C4-2B (cell line): ENCODE results near the gene SLC35F3.

Source experiments
- H3K27ac ChIP-seq: fragments of 450-650 bp; 2 replicates; pipeline ENCODE4 v1.5.1; 2017
- ZFX ChIP-seq: fragments of 450-650 bp; IDR thresholded peaks from 2 replicates; pipeline ENCODE4 v1.6.1; 2017
- TF ChIP-seq, protein P1 (sequence below): fragments of 450-650 bp; conservative IDR thresholded peaks from 2 replicates; pipeline ENCODE4 v1.5.1; 2017; ENCODE audit warnings: mild to moderate bottlenecking

SLC35F3 gene

DNA sequence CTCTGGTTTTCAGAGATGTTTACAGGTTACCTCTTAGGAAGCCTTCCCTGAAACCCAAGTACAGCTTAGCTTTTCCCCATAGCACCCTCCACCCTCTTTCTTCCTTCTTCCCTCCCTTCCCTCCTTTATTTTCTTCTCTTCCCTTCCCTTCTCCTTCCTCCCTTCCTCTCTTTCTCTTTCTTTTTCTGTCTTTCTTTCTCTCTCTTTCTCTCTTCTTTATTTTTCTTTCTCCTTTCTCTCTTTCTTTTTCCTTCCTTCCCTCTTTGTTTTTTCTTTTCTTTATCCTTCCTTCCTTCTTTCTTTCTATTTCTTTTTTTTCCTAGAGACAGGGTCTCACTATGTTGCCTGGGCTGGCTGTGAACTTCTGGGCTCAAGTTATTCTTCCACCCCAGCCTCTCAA, 231.6 kb downstream of the SLC35F3 start:
- TF ChIP-seq ZFX: no peak
- TF ChIP-seq, protein P1, sequence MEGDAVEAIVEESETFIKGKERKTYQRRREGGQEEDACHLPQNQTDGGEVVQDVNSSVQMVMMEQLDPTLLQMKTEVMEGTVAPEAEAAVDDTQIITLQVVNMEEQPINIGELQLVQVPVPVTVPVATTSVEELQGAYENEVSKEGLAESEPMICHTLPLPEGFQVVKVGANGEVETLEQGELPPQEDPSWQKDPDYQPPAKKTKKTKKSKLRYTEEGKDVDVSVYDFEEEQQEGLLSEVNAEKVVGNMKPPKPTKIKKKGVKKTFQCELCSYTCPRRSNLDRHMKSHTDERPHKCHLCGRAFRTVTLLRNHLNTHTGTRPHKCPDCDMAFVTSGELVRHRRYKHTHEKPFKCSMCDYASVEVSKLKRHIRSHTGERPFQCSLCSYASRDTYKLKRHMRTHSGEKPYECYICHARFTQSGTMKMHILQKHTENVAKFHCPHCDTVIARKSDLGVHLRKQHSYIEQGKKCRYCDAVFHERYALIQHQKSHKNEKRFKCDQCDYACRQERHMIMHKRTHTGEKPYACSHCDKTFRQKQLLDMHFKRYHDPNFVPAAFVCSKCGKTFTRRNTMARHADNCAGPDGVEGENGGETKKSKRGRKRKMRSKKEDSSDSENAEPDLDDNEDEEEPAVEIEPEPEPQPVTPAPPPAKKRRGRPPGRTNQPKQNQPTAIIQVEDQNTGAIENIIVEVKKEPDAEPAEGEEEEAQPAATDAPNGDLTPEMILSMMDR: no peak
- no peak overlapping the region for H3K27ac ChIP-seq

DNA sequence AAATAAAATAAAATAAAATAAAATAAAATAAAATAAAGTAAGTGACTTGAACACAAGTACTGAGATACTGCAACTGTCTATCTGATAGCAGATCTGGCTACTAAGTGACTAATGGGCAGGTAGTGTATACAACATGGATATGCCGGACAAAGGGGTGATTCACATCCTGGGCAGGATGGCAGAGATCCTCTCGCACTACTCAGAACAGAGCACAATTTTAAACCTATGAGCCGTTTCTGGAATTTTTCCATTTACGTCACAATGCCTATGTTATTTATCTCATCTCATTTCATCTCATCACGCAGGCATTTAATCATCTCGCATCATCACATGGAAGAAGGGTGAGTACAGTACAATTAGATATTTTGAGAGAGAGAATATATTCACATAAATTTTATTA, 235.5 kb downstream of the SLC35F3 start:
- TF ChIP-seq, protein P1: no peak
- TF ChIP-seq ZFX: no peak
- H3K27ac ChIP-seq: no peak overlapping the region

- TF ChIP-seq, protein P1: no peak
- no peak for TF ChIP-seq ZFX
Observed at GRCh38 chr1:234140388-234140787, 235.9 kb downstream of the SLC35F3 start.

DNA sequence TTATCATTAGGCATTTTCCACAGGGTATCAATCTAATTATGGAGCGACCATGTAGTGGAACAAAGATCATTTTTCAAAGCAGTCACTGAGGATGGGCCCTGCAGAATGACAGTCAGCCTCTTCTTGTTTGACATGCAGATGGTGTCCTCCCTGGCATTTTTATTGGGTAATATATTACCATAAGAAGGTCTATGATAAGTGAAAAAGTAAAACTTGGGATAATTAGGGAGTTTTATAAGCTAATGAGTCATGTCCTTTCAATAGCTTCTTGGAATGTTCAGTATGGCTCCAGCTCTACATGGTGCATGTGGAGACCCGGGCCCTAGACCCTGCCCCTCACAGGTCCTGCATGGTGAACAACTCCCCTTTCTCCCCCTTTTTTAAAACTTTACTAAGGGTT, 236.5 kb downstream of the SLC35F3 start:
- no peak overlapping the region for H3K27ac ChIP-seq
- TF ChIP-seq, protein P1: no peak
- TF ChIP-seq ZFX: no peak

More at GRCh38 chr1:234140388-234140787, 235.9 kb downstream of the SLC35F3 start:
- no peak overlapping the region for H3K27ac ChIP-seq

DNA sequence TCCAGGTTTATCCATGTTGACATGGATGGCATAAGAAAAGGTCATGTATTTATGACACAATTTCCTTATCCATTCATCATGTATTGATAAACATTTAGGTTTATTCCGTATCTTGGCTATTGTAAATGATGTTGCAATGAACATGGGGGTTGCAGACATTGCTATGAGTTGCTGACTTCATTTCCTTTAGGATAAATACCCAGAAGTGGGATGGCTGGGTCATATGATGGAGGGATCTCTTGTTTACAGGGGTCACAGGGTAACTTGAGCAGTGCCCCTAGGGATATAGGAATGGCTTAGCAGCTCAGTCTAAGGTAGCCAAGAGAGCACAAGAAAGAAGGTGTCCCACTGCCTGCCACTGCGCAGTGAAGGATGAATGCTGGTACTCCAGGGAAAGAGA, 239.2 kb downstream of the SLC35F3 start:
- H3K27ac ChIP-seq: no peak overlapping the region
- TF ChIP-seq ZFX: no peak
- TF ChIP-seq, protein P1: no peak

DNA sequence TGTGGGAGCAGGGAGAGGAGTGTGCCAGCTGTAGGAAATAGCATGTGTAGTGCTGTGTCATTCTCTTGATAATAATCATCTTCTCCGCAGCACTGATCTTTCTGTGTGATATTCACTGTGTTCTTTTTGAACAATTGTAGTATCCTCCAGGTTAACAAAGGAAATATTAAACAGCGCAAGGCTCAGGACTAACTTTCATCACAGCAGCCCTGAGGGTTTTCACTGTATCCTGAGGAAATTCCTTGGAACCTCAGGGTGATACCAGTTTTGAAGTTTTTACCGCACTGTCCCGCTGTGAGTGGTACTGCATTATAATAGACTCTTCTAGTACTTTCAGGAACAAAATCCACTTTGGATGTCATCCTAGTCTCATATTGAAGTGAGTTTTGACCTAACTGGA, 240.4 kb downstream of the SLC35F3 start:
- no peak overlapping the region for H3K27ac ChIP-seq
- no peak for TF ChIP-seq ZFX
- TF ChIP-seq, protein P1: no peak

DNA sequence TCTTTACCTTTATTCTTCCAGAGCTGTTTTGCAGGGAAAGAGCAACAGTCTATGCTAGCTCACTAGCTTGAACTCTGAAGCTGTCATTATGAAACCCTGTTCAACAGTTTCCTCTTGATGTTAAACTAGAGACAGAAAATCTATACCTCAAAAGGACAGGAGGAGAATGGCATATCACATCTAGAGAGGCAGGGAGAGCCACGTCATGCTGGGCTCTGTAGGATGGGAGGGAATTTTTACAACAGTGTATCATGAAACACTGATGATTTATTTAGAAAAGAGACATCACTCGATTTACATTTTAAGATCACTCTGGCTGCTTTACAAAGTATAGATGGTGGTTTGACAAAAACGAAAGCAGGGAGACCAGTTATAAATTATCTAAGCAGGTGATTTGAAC, 243.9 kb downstream of the SLC35F3 start:
- TF ChIP-seq, protein P1: no peak
- TF ChIP-seq ZFX: no peak
- H3K27ac ChIP-seq: no peak overlapping the region

DNA sequence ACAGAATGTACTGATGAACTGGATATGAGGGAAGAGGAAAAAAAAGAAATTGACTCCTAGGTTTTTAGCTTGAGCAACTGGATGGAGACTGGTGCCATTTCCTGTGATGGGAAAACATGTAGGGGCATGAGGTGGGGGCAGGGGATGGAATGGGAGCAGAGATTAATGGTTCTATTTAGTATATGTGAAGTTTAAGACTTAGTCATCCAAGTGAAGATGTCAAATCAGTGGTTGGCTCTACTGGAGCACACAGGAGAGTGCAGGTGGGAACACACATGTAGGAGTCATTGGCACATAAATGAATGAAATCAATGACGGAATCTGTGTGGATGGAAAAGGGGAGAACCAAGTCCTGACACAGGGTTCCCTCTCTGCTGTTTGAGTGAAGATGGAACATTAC, 244.3 kb downstream of the SLC35F3 start:
- no peak for TF ChIP-seq ZFX
- TF ChIP-seq, protein P1: no peak
- H3K27ac ChIP-seq: no peak overlapping the region
